H1 (cell line): ENCODE measurements around the gene LAMA4. TPM values are rescaled to one million over a fixed set of nuclear protein-coding genes. Genes with fewer than 3 reads are reported as not detected.

Experiments used
- CTCF ChIA-PET: fragments of 300-600 bp; sonication (Branson Sonifier 250); formaldehyde crosslinking; loops from one replicate; lab custom pipeline; 2021; ENCODE audit not compliant: partially characterized antibody; lab: Charles Lee
- POLR2A ChIA-PET: fragments of 300-600 bp; sonication (Branson Sonifier 250); formaldehyde crosslinking; loops from one replicate; lab custom pipeline; 2021; ENCODE audit warnings: inconsistent platforms; ENCODE audit not compliant: partially characterized antibody; lab: Charles Lee
- DNase-seq, 2 experiments: peaks; one replicate each; pipeline versions ENCODE4 v3.0.0 to v3.0.0-alpha.2; 2010 to 2022; ENCODE audit warnings: low spot score in 2 of 2, low read depth in 1 of 2, mixed read lengths in 1 of 2
- FAIRE-seq: peaks from 2 replicates; lab custom pipeline; 2011; peaks lifted over from hg19 to GRCh38; lab: Jason Lieb, UNC
- H2AFZ ChIP-seq: 2 replicates; pipeline ENCODE4 v1.8.1; 2012; ENCODE audit warnings: low read length, inconsistent platforms
- H2AK5ac ChIP-seq: 2 replicates; pipeline ENCODE4 v1.6.1; 2013; ENCODE audit warnings: low read depth, low read length
- H2BK120ac ChIP-seq: replicated peaks from 2 replicates; pipeline ENCODE3; 2013; ENCODE audit warnings: low read depth, low read length, inconsistent platforms
- H2BK12ac ChIP-seq: 2 replicates; pipeline ENCODE4 v1.6.1; 2013; ENCODE audit warnings: low read depth, low read length
- H2BK15ac ChIP-seq: 2 replicates; pipeline ENCODE4 v1.6.1; 2013; ENCODE audit warnings: low read length
- H2BK20ac ChIP-seq: 2 replicates; pipeline ENCODE4 v1.6.1; 2013; ENCODE audit warnings: low read length
- H2BK5ac ChIP-seq: 2 replicates; pipeline ENCODE4 v1.6.1; 2013; ENCODE audit warnings: low read depth, low read length
- H3K14ac ChIP-seq: 2 replicates; pipeline ENCODE4 v1.6.1; 2013; ENCODE audit warnings: inconsistent platforms; ENCODE audit not compliant: insufficient read length
- H3K18ac ChIP-seq: 2 replicates; pipeline ENCODE4 v1.6.1; 2013; ENCODE audit warnings: low read length; ENCODE audit errors: extremely low read depth
- H3K23ac ChIP-seq: 2 replicates; pipeline ENCODE4 v1.6.1; 2013; ENCODE audit warnings: inconsistent platforms; ENCODE audit not compliant: insufficient read length
- H3K23me2 ChIP-seq: 2 replicates; pipeline ENCODE4 v1.6.1; 2013; ENCODE audit warnings: low read depth, low read length
- H3K27ac ChIP-seq: 2 replicates; pipeline ENCODE4 v1.6.1; 2011; ENCODE audit warnings: low read depth, low read length, inconsistent platforms
- H3K27me3 ChIP-seq, 4 experiments: replicated peaks in 1 of 4; 1 replicate in 1 of 4; 2 replicates in 3 of 4; pipeline versions ENCODE4 v1.6.1 to v1.8.1; 2011 to 2013; ENCODE audit warnings: low read length in 3 of 4, mild to moderate bottlenecking in 3 of 4, inconsistent platforms in 2 of 4, mixed read lengths in 2 of 4, moderate library complexity in 1 of 4; ENCODE audit not compliant: control insufficient read depth in 3 of 4, insufficient read depth in 3 of 4; ENCODE audit errors: extremely low read depth in 1 of 4
- H3K36me3 ChIP-seq, 4 experiments: 2 replicates each; pipeline versions ENCODE4 v1.6.1 to v1.8.1; 2011 to 2013; ENCODE audit warnings: mild to moderate bottlenecking in 4 of 4, low read length in 3 of 4, moderate library complexity in 2 of 4, control low read depth in 1 of 4, inconsistent platforms in 1 of 4; ENCODE audit not compliant: insufficient read depth in 4 of 4, control insufficient read depth in 2 of 4
- H3K4ac ChIP-seq: replicated peaks from 2 replicates; pipeline ENCODE3; 2013; ENCODE audit warnings: low read length, low read depth, mixed read lengths, inconsistent platforms; ENCODE audit not compliant: insufficient read length
- H3K4me1 ChIP-seq, 4 experiments: replicated peaks in 1 of 4; 1 replicate in 1 of 4; 2 replicates in 3 of 4; pipeline versions ENCODE4 v1.6.1 to v1.8.1; 2011 to 2013; ENCODE audit warnings: low read length in 3 of 4, inconsistent platforms in 2 of 4, mixed read lengths in 1 of 4; ENCODE audit not compliant: insufficient read depth in 4 of 4, control insufficient read depth in 3 of 4
- H3K4me2 ChIP-seq, 2 experiments: 2 replicates each; pipeline versions ENCODE4 v1.6.1 to v1.8.1; 2011 to 2013; ENCODE audit warnings: low read depth in 2 of 2, low read length in 2 of 2, control low read depth in 1 of 2, inconsistent platforms in 1 of 2, mild to moderate bottlenecking in 1 of 2; ENCODE audit not compliant: insufficient read depth in 1 of 2
- H3K4me3 ChIP-seq, 4 experiments: fragments of 200-600, 300-600 bp in 1 of 4; sonication (generic), shearing (Covaris generic), sonication (Bioruptor Twin) in 1 of 4; 2 replicates each; pipeline versions ENCODE4 v1.5.1 to v1.8.1; 2011 to 2016; ENCODE audit warnings: low read length in 4 of 4, low read depth in 3 of 4, control low read depth in 2 of 4, inconsistent platforms in 2 of 4, mild to moderate bottlenecking in 2 of 4, mixed read lengths in 1 of 4, moderate library complexity in 1 of 4; ENCODE audit not compliant: insufficient read depth in 2 of 4; ENCODE audit errors: extremely low read depth in 1 of 4
- H3K56ac ChIP-seq: replicated peaks from 2 replicates; pipeline ENCODE3; 2013; ENCODE audit warnings: low read depth, mild to moderate bottlenecking, mixed read lengths, low read length, inconsistent platforms; ENCODE audit not compliant: insufficient read length
- H3K79me1 ChIP-seq: 2 replicates; pipeline ENCODE4 v1.6.1; 2013; ENCODE audit warnings: low read depth, low read length, control low read depth
- H3K79me2 ChIP-seq, 2 experiments: 2 replicates each; pipeline versions ENCODE4 v1.6.1 to v1.8.1; 2012 to 2013; ENCODE audit warnings: low read length in 2 of 2, mild to moderate bottlenecking in 2 of 2, inconsistent platforms in 1 of 2; ENCODE audit not compliant: insufficient read depth in 2 of 2, control insufficient read depth in 1 of 2
- H3K9ac ChIP-seq, 4 experiments: replicated peaks in 1 of 4; 1 replicate in 1 of 4; 2 replicates in 3 of 4; pipeline versions ENCODE4 v1.6.1 to v1.8.1; 2011 to 2013; ENCODE audit warnings: low read depth in 3 of 4, low read length in 3 of 4, control low read depth in 2 of 4, mild to moderate bottlenecking in 2 of 4, moderate library complexity in 2 of 4, inconsistent platforms in 1 of 4; ENCODE audit errors: extremely low read depth in 1 of 4
- H3K9me3 ChIP-seq, 2 experiments: 2 replicates each; pipeline versions ENCODE4 v1.6.1 to v1.8.1; 2012 to 2013; ENCODE audit warnings: mild to moderate bottlenecking in 2 of 2, moderate library complexity in 2 of 2, control low read depth in 1 of 2, inconsistent platforms in 1 of 2, low read depth in 1 of 2, low read length in 1 of 2, mixed read lengths in 1 of 2; ENCODE audit not compliant: insufficient read depth in 2 of 2
- H4K20me1 ChIP-seq, 2 experiments: replicated peaks in 1 of 2; 2 replicates each; pipeline versions ENCODE3 to v1.8.1; 2011 to 2013; ENCODE audit warnings: inconsistent platforms in 2 of 2, low read length in 2 of 2, mild to moderate bottlenecking in 1 of 2; ENCODE audit not compliant: insufficient read depth in 2 of 2, control insufficient read depth in 1 of 2
- H4K5ac ChIP-seq: 2 replicates; pipeline ENCODE4 v1.6.1; 2013; ENCODE audit warnings: low read length, low read depth, mixed read lengths, inconsistent platforms; ENCODE audit not compliant: insufficient read length
- H4K8ac ChIP-seq: 2 replicates; pipeline ENCODE4 v1.8.0; 2013; ENCODE audit warnings: mild to moderate bottlenecking, moderate library complexity, low read length, inconsistent platforms; ENCODE audit not compliant: insufficient read depth; ENCODE audit errors: extremely low read depth
- H4K91ac ChIP-seq: replicated peaks from 2 replicates; pipeline ENCODE3; 2013; ENCODE audit warnings: low read length, mixed read lengths, inconsistent platforms; ENCODE audit not compliant: insufficient read length
- CBX5 ChIP-seq: fragments of 300-800, 300-1000 bp; sonication (generic); IDR thresholded peaks from 2 replicates; pipeline ENCODE4 v1.7.1; 2016; ENCODE audit warnings: antibody characterized with exemption, low read length, low read depth
- CBX8 ChIP-seq: fragments of 300-800, 300-1000 bp; sonication (generic); IDR thresholded peaks from 2 replicates; pipeline ENCODE4 v1.7.1; 2016; ENCODE audit warnings: low read depth, low read length, borderline replicate concordance
- CHD1 ChIP-seq: IDR thresholded peaks from 2 replicates; pipeline ENCODE4 v1.6.1; 2012; ENCODE audit warnings: low read depth, low read length, improper control_type of control experiment
- RNF2 ChIP-seq: fragments of 200-900, 300-1000 bp; sonication (generic); IDR thresholded peaks from 2 replicates; pipeline ENCODE4 v1.7.1; 2016; ENCODE audit warnings: borderline replicate concordance, low read depth, mild to moderate bottlenecking, antibody characterized with exemption, low read length; ENCODE audit not compliant: poor library complexity, severe bottlenecking; ENCODE audit errors: missing control alignments
- TBP ChIP-seq: IDR thresholded peaks from 2 replicates; pipeline ENCODE4 v1.6.1; 2011; ENCODE audit warnings: low read depth, low read length, improper control_type of control experiment
- WGBS, 2 experiments: shearing (Covaris generic) in 1 of 2; methylation state at CpG; one replicate each; pipeline versions ENCODE4 v1.1.6 to v1.1.7; 2013 to 2015; ENCODE audit warnings: low lambda C conversion rate in 2 of 2, mixed read lengths in 2 of 2, inconsistent platforms in 1 of 2, low coverage in 1 of 2, missing lambda C conversion rate in 1 of 2; ENCODE audit not compliant: insufficient replicate concordance in 2 of 2, insufficient coverage in 1 of 2, insufficient read length in 1 of 2; ENCODE audit errors: extremely low coverage in 1 of 2, missing lambda C conversion rate in 1 of 2; 5-methylcytosine and 5-hydroxymethylcytosine counted together
- polyA plus RNA-seq, 7 experiments: library from polyadenylated mRNA; depleted of rRNA in 3 of 7; stranded (reverse) in 5 of 7; unstranded in 2 of 7; fragments of >200 nt in 5 of 7; fragments of 200-250 nt in 2 of 7; gene quantifications; 1 replicate in 5 of 7; 2 replicates in 1 of 7; 4 replicates in 1 of 7; pipeline versions ENCODE4 v1.2.1 to v1.2.3, GENCODE V29; 2011 to 2013; ENCODE audit warnings: missing spikeins in 2 of 7, mixed read lengths in 2 of 7
- total RNA-seq: library from RNA; stranded (reverse); fragmentation: NEBNext Ultra II Directional; extraction: Animal tissue kit (Norgen Biotek cat#: 25700); gene quantifications from 2 replicates; pipeline ENCODE4 v1.2.1, GENCODE V29; 2021

LAMA4 gene
- total and polyA plus RNA-seq, 2 of the 8 experiments (the other 6 are each of a cell fraction or from before 2014, with no cell fraction given) = 0.95 to 1.5 TPM

DNA sequence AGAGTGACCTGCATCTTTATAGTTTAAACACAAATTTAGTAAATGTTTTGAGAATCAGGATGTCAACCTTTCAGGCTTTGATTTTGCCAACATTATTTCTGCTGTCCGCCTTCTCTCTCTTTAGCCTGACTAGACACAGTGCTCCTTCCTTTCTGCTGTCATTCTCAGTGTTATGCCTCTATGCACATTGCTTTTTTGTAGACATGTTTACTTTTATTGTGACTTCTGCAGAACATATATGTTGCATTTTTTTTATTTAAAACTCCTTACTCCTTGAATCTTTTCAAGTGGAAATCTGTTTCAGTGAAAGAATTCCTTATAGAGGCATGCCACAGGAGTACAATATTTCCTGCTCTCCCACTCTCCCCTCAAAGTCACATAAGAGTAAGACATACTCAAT, 64.2 kb downstream of the LAMA4 start:
- Histone ChIP-seq H3K79me2 (no peaks in the 10 kb centered on the region), H3K9ac (no peak overlapping the region), H3K4me3 (no peak overlapping the region), H3K23ac (no peak overlapping the region), H4K8ac (no peak overlapping the region), H3K4me2 (no peak overlapping the region), H3K18ac (no peak overlapping the region), H3K27ac (no peak overlapping the region), H3K4me1 (no peaks in the 10 kb centered on the region; a peak in 2 of 7 replicates), H2BK5ac (no peak overlapping the region), H3K56ac (no peak overlapping the region), H2BK120ac (no peak overlapping the region), H3K23me2 (no peaks in the 10 kb centered on the region), H4K5ac (no peak overlapping the region), H2BK15ac (no peak overlapping the region), H3K27me3 (no peaks in the 10 kb centered on the region), H3K36me3 (no peaks in the 10 kb centered on the region), H3K79me1 (no peaks in the 10 kb centered on the region), H4K91ac (no peak overlapping the region), H2AK5ac (no peak overlapping the region), H2BK12ac (no peak overlapping the region), H3K4ac (no peak overlapping the region), H2BK20ac (no peak overlapping the region), H3K14ac (no peak overlapping the region), H4K20me1 (no peaks in the 10 kb centered on the region), H3K9me3 (no peaks in the 10 kb centered on the region), H2AFZ (no peak overlapping the region)
- no peak for FAIRE-seq
- no peak for DNase-seq
- ChIA-PET POLR2A (no interaction called here), CTCF (interaction anchor here (0.6 to 1.9 kb wide), 6 partner anchors 9 to 166 kb away, joined by 3 to 7 read pairs (median 4); no protein-coding TSS in a partner anchor)
- WGBS, 2 experiments = 88% methylated on average over 1 of the region's 1 CpG; no CpG with 5 or more reads in 1 of the 2 experiments
- TF ChIP-seq TBP (no peak), RNF2 (no peak), CHD1 (no peak), CBX8 (no peak), CBX5 (no peak)
